ENCODE data around the gene ZNF140. TPM values are rescaled to one million over a fixed set of nuclear protein-coding genes. Genes with fewer than 3 reads are reported as not detected.

ZNF140 gene
- total and polyA plus RNA-seq, 2 of the 13 experiments (the other 11 are each of a cell fraction or from before 2014, with no cell fraction given) = 8.7 to 13.5 TPM

DNA sequence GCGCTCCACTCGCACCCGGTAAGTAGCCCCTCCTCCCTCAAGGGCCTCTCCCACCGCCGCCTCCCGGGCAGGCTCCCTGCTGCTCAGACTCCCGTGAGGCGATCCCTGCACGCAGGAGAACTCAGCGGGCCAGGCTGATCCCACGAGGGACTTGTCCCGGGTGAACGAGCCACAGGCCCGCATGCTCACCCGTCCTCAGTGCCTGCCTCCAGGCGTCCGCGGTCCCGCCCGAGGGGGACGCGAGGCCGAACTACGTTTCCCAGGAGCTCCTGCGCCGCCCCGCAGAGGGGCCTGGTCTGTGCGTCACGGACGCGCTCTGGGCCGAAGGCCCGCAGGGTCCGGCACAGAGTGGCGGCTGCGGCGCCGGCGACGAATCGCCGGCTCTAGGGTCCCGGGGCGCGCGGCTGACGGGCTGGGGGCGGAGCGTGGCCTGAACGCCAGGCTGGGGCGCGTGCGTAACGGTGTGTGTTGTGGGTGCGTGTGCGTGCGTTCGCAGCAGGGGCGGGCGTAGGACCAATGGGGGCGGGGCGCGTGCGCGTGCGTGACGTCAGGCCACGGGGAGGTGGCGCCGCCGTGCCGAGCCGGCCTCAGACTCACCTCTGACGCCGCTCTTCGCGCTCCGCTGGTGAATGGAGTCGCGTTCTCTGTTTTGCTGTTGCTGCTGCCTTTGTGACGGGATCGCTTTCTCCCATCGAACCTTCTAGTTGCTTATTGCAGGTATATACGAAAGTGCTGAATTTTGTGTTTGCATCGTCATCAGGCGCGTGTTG lies 49.5 kb downstream of the ZNF140 start, which contains the start of the genes ZNF10 and ZNF891 (continued):
- peak; percentile 89 for TF ChIP-seq SAP130 (CRISPR knock-in tag; IDR thresholded peaks at IDR 0.05; ENCODE audit: low read depth)
- TF ChIP-seq, protein P1, sequence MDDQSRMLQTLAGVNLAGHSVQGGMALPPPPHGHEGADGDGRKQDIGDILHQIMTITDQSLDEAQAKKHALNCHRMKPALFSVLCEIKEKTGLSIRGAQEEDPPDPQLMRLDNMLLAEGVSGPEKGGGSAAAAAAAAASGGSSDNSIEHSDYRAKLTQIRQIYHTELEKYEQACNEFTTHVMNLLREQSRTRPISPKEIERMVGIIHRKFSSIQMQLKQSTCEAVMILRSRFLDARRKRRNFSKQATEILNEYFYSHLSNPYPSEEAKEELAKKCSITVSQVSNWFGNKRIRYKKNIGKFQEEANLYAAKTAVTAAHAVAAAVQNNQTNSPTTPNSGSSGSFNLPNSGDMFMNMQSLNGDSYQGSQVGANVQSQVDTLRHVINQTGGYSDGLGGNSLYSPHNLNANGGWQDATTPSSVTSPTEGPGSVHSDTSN (CRISPR knock-in tag; IDR thresholded peaks at IDR 0.05; ENCODE audit: borderline replicate concordance) = no peak
- TF ChIP-seq ZSCAN25 (CRISPR knock-in tag; IDR thresholded peaks at IDR 0.05) = peak; percentile 65; the same call in 1 of the 2 replicates
- TF ChIP-seq HNRNPH1 (optimal IDR thresholded peaks at IDR 0.05; ENCODE audit: low read depth, low read length) = no peak
- TF ChIP-seq ZNF30 (CRISPR knock-in tag; IDR thresholded peaks at IDR 0.05) = 0 out of 2 replicates have a peak, but pooled peaks have one; percentile 62
- TF ChIP-seq AGO1 (IDR thresholded peaks at IDR 0.05; ENCODE audit: low read depth, low read length, poor library complexity, severe bottlenecking) = no peak
- TF ChIP-seq MED13 (CRISPR knock-in tag; IDR thresholded peaks at IDR 0.05) = peak; percentile 34; the same call in 1 of the 2 replicates
- TF ChIP-seq, protein P2, sequence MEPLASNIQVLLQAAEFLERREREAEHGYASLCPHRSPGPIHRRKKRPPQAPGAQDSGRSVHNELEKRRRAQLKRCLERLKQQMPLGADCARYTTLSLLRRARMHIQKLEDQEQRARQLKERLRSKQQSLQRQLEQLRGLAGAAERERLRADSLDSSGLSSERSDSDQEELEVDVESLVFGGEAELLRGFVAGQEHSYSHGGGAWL (CRISPR knock-in tag; IDR thresholded peaks at IDR 0.05) = peak; percentile 39
- TF ChIP-seq, protein P3, sequence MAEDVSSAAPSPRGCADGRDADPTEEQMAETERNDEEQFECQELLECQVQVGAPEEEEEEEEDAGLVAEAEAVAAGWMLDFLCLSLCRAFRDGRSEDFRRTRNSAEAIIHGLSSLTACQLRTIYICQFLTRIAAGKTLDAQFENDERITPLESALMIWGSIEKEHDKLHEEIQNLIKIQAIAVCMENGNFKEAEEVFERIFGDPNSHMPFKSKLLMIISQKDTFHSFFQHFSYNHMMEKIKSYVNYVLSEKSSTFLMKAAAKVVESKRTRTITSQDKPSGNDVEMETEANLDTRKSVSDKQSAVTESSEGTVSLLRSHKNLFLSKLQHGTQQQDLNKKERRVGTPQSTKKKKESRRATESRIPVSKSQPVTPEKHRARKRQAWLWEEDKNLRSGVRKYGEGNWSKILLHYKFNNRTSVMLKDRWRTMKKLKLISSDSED (CRISPR knock-in tag; IDR thresholded peaks at IDR 0.05) = peak; percentile 51; the same call in 1 of the 2 replicates
- TF ChIP-seq, protein P4, sequence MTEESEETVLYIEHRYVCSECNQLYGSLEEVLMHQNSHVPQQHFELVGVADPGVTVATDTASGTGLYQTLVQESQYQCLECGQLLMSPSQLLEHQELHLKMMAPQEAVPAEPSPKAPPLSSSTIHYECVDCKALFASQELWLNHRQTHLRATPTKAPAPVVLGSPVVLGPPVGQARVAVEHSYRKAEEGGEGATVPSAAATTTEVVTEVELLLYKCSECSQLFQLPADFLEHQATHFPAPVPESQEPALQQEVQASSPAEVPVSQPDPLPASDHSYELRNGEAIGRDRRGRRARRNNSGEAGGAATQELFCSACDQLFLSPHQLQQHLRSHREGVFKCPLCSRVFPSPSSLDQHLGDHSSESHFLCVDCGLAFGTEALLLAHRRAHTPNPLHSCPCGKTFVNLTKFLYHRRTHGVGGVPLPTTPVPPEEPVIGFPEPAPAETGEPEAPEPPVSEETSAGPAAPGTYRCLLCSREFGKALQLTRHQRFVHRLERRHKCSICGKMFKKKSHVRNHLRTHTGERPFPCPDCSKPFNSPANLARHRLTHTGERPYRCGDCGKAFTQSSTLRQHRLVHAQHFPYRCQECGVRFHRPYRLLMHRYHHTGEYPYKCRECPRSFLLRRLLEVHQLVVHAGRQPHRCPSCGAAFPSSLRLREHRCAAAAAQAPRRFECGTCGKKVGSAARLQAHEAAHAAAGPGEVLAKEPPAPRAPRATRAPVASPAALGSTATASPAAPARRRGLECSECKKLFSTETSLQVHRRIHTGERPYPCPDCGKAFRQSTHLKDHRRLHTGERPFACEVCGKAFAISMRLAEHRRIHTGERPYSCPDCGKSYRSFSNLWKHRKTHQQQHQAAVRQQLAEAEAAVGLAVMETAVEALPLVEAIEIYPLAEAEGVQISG (CRISPR knock-in tag; IDR thresholded peaks at IDR 0.05) = peak; percentile 89
- TF ChIP-seq, protein P5, sequence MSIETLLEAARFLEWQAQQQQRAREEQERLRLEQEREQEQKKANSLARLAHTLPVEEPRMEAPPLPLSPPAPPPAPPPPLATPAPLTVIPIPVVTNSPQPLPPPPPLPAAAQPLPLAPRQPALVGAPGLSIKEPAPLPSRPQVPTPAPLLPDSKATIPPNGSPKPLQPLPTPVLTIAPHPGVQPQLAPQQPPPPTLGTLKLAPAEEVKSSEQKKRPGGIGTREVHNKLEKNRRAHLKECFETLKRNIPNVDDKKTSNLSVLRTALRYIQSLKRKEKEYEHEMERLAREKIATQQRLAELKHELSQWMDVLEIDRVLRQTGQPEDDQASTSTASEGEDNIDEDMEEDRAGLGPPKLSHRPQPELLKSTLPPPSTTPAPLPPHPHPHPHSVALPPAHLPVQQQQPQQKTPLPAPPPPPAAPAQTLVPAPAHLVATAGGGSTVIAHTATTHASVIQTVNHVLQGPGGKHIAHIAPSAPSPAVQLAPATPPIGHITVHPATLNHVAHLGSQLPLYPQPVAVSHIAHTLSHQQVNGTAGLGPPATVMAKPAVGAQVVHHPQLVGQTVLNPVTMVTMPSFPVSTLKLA (IDR thresholded peaks at IDR 0.05) = peak; percentile 72
- no peak; the same call in 1 of the 2 replicates for TF ChIP-seq ZNF44 (CRISPR knock-in tag; IDR thresholded peaks at IDR 0.05)
- TF ChIP-seq GATAD1 (CRISPR knock-in tag; IDR thresholded peaks at IDR 0.05) = peak; percentile 83
- TF ChIP-seq, protein P6, sequence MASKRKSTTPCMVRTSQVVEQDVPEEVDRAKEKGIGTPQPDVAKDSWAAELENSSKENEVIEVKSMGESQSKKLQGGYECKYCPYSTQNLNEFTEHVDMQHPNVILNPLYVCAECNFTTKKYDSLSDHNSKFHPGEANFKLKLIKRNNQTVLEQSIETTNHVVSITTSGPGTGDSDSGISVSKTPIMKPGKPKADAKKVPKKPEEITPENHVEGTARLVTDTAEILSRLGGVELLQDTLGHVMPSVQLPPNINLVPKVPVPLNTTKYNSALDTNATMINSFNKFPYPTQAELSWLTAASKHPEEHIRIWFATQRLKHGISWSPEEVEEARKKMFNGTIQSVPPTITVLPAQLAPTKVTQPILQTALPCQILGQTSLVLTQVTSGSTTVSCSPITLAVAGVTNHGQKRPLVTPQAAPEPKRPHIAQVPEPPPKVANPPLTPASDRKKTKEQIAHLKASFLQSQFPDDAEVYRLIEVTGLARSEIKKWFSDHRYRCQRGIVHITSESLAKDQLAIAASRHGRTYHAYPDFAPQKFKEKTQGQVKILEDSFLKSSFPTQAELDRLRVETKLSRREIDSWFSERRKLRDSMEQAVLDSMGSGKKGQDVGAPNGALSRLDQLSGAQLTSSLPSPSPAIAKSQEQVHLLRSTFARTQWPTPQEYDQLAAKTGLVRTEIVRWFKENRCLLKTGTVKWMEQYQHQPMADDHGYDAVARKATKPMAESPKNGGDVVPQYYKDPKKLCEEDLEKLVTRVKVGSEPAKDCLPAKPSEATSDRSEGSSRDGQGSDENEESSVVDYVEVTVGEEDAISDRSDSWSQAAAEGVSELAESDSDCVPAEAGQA (IDR thresholded peaks at IDR 0.05; ENCODE audit: low read depth) = peak; percentile 85
- TF ChIP-seq, protein P6 (CRISPR knock-in tag; IDR thresholded peaks at IDR 0.05; ENCODE audit: borderline replicate concordance) = peak; percentile 81; the same call in 1 of the 2 replicates

Measured in HepG2 (cell line).